ENCODE measurements around the gene GPR143.
A peak's percentile ranks its signal among the peaks of the same experiment; 100 is the strongest.

Gene GPR143

DNA sequence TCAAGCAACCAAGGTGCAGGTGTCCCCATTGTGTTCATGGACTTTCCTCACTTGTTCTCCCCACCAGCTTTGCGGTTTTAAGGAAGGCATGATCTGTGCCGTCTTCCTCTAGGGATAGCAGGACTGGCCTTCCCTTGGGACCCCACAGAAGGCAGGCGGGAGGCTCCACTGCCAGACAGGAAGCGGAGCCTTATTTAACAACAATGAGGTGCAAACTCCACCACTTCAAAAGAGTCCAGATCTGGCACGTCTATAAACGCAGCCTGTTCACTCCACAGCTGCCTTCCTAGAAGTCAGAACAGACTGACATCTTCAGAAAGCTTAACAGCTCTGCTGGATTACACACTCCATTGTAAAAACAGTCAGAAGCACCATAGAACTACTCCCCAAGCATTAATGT is 1.7 kb upstream of the GPR143 start:
- DNase-seq: no peak

DNA sequence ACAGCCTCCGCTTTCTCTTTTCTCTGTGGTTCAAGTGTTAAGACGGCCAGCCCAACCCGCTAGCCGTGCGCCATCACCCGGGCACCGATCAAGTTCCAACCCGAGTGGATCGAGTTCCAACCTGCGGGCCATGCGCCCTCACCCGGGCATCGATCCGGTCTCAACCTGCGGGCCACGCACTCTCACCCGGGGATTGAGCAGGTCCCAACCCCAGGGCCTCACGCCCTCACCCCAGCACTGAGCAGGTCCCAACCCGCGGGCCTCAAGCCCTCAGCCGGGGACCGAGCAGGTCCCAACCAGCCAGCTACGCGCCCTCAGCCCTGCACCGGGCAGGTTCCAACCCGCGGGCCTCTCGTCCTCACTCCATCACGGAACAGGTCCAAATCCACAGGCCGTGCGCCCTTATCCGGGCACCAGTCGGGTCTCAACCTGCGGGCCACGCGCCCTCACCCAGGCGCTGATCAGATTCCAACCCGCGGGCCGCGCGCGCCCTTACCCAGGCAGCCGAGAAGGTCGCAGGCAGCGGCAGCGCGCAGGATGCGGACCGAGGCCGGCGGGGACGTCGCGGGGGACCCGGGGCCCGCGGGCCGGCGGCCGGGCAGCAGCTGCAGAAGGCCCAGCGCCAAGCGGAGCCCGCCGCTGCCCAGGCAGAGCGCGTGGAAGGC is 443 bp downstream of the GPR143 start:
- no peak for DNase-seq

DNA sequence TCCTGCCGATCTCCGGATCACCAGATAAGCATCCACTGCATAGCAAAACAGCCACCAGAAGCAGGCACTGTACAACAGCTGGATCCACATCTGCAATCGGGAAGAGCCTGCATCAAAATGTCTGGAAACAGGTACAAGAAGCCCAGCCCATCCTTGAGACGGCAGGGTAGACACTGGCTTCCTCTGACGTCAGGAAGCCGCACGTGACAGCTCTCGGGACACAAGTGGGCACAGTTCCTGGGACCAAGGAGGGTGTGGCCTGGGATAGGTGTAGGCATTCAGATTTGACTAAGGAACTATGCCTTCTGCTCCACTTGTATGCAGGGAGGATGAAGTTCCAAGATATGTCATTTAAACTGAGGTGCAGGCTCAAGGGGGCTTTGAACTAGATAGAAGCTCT is 6.3 kb downstream of the GPR143 start:
- no peak for DNase-seq

DNA sequence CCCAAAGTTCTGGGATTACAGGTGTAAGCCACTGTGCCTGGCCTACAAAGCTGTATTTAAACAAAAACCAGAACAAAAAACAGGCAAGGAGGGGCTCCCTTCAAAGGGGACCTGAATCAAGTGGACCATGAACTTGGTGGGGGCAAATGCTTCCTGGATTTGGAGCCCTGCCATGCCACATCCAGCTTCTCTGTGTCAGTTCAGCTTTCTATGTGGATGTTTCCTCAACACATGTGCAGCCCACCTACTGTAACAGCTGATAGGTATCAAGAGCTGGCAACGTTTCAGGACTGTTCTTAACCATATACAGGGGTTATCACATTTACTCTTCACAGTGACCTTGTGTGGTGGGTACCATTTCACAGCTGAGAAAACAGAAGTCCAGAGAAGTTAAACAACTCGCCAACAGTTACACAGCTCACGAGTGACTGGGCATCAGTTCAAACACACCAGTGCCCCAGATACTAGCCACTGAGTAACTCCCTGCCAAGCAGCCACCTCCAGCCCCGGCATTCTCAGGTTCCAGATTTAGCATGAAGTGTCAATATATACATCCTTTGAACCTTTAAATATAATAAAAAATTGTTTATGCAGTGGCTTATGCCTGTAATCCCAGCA is 7.5 kb downstream of the GPR143 start:
- DNase-seq: no peak

DNA sequence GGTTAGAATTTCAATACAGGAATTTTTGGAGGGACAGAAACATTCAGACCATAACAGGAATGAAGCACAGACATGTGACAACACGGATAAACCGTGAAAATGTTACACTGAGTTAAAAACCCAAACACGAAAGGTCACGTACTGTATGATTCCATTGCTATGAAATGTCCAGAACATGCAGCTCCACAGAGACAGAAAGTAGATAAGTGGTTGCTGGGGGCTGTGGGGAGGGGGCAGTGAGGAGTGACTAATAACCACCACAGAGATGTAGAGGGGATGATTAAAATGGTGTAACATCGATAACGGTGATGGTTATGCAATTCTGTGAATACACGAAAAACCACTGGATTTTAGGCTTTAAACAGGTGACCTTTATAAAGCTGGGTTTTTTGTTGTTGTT is 8.3 kb downstream of the GPR143 start:
- no peak for DNase-seq

DNA sequence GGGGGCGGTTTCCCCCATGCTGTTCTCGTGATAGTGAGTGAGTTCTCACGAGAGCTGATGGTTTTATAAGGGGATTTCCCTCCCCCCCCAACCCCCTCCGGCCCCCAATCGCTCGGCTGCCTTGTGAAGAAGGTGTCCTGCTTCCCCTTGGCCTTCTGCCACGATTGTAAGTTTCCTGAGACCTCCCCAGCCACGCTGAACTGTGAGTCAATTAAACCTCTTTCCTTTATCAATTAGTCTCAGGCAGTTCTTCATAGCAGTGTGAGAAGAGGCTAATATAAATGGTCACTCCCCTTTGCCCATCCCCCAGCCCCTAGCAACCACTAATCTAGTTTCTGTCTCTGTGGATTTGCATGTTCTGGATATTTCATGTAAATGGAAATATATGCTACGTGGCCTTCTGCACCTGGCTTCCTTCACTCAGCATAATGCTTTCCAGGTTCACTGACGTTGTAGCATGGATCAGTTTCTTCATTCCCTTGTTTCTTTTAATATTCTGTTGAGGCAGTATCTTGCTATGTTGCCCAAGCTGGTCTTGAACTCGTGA is 16.4 kb downstream of the GPR143 start:
- DNase-seq: no peak

DNA sequence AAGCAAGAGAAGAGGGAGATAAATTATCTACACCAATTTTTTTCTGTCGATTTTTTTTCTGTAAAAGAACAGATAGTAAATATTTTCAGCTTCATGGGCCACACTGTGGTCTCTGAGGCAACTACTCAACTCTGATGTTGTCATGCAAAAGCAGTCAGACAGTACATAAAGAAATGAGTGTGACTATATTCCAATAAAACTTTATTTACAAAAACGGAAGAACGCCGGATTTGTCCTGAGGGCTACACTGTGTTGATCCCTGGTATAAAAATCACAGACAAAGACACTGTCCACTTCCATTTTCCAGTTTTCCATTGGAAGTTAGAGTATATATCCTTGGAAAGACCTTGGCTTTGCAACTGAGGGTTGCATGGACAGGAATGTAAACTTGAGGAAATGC is 18.0 kb downstream of the GPR143 start:
- no peak for DNase-seq

DNA sequence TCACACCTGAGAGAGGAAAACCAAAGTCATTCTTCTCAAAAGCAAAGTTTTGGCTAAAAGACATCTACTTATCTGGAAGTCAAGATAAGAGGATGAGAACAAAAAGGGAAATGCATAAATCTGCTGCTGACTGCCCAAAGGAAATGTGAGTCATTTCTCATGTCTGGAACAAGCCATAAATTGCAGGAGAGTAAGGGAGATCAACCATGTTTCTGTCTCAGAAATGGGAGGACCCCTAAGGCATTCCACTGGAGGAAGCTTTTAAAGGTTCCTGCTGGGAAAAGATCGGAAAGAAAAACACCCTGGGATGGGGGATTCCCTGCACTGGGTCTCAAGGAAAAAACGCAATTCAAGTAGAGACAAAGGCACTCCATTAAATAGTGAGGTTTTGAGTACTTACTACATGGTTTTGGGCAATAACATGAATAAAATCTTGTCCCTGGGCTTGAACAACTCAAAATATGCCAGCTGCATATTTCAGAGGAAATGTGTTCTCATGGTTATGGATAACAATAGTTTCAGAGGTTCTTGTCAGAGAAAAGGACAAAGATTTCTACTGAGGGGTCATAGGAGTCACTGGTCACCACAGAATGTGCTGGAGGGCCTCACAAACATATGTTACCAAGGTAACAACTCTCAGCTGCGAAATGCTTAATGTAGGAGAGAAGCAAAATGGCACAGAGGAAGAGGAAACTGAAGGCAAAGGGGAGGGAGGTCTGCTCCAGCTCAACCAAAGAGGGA is 19.3 kb downstream of the GPR143 start:
- DNase-seq: no peak

DNA sequence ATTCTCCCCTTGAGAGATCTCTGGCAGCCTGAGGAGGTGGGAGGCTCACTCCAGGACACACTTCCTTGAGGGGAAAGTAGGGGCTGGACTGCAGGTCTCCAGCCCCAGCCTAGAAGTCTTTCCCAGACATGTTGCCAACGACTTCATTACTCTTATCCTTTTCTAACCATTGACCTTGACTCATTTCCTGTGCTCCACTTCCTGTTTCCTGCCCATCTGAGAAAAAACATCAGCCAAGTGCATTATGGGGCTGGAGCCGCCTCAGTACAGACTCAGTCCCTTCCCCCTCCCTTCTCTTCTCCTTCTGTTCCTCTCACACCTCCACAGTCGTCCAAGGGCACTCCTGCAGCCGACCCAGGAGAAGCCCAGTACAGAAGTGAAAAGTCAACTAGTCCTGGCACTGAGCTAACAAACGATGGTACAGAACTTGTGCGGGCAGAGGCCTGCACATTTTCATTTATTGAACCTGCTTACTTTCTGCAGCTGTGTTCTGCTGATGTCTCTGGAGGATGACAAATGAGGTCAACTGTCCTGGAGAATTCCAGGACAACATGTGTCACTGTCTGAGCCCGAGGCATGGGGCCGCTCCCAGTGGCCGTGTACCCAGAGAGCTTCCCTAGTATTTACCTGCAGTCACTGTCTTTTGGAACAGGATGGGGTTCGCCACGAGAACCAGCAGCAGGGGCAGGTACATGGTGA is 20.1 kb downstream of the GPR143 start:
- no peak for DNase-seq

DNA sequence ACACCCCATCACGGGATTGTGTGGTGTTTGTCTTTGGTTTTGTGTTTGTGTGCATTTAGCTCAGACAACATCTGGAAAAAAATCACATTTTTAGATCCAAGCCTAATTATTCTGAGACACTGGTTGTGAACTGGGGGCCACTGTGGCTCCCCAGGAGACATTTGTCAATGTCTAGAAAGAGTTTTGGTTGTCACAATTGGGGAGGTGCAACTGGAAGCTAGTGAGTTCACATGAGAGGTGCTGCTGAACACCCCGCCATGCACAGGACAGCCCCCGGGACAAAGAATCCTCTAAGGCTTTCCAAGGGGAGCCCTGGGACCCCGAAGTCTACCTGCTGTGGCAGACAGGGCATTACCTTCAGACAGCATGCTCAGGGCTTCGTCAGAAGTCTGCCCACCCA is 26.5 kb downstream of the GPR143 start:
- DNase-seq: no peak

DNA sequence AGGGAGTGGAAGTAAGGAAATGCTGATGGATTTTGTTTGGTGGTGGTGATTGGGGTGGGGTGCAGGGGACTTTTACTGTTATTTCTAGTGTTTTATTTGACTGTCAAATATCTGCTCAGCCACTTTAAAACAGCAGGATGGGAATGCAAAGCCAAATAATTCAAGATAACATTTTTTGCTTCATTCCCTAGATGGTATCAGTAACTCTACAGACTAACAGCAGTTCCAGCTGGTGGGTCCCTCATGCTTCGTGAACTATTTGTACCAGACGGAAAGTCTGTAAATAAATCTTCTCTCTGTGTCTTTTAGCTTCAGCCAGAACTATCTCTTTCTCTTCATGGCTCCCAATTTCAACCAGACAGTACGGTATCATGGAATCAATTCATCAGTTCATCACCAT is 27.5 kb downstream of the GPR143 start:
- no peak for DNase-seq

DNA sequence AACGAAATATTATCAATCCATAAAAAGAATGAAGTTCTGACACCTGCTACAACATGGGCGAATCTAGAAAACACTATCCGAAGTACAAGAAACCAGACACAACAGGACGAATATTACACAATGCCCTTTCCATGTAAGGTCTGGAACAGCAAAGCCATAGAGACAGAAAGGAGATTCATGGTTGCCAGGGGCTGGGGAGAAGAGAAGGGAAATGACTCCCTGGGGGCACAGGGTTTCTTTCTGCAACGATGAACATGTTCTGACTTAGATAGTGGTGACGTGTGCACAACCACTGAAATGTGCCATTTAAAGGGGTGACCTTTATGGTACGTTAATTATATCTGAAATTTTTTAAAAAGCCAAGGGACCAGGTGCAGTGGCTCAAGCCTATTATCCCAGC is 28.3 kb downstream of the GPR143 start:
- DNase-seq: no peak

DNA sequence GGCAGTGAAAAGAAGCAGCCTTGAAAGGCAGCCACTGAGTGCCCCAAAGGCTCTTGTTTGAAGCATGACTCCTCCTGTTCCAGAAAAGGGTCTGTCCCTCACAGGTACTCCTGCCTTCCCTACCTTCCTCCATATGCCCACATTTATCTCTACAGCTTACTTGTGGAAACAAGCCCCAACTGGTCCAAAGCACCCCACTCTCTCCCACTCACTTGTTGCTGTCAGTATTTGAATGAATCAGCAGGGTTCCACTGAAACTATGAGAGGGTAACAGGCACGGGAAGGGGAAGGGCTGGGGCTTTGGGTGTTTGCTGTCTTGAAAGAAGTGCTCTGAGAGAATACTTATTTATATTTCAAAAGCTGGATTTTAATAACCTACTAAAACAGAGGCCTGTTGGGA is 34.9 kb downstream of the GPR143 start:
- no peak for DNase-seq

DNA sequence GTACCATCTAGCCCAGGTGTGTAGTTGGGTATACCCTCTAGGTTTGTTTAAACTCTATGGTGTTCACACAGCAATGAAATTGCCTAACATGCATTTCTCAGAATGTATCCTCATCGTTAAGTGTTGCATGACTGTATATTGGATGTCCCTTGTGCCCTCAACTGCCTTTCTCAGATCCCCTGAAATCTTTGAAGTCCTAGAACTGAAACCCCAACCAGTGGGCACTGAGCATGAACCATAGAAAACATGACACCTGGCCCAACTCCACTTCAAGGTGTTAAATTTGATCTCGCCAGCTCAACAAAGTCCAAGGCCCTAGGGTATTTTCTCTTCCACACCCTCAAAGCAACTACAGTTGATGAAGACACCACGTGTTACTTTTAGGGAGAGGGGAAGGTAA is 35.6 kb downstream of the GPR143 start:
- DNase-seq: no peak

DNA sequence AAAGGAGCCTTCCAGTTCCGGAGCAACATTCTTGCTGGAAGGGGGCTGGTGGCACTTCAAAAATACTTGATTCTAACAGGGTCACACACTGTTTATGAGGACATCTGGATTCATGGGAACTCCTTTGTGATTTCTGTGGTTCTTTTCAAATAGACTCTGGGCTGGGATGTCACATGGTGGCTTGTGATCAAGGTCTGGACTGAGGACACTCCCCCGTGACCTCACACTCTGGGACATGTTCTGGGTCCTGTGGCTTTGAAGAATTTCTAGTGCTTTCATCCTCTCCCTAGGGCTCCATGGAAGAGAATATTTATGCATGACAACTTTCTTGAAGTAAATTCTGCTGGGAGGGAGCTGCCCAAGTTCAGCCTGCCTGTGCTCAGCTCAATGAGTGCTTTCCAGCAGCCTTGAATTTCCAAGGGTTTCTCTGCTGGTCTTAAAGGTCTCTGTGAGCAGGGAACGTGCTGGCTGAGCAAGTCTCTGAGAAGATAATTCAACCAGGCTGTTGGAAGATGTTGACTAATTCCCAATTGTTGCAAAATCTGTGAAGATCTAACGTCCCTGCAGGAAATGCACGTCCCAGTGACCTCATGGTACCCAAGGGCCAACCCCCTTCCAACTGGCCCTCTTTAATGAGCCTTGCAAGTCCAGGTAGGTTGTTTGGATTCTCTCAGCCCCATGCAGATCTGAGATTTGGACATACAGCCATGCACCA is 36.3 kb downstream of the GPR143 start:
- DNase-seq: no peak

DNA sequence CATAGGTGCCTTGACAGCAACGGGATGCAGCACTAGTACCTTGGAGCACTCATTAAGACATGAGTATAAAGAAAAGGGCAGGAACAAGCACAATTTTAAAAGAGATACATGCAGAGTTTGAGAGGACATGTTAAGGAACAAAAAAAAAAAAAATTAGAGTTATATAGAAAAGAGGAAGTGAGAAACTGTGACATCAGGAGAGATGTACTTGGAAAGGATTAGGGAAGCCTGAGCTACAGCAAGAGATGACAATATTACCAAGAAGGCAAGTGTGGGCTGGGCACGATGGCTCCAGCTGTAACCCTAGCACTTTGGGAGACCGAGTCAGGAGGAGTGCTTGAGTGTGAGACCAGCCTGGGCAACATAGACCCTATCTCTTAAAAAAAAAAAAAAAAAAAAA is 37.4 kb downstream of the GPR143 start:
- no peak for DNase-seq

DNA sequence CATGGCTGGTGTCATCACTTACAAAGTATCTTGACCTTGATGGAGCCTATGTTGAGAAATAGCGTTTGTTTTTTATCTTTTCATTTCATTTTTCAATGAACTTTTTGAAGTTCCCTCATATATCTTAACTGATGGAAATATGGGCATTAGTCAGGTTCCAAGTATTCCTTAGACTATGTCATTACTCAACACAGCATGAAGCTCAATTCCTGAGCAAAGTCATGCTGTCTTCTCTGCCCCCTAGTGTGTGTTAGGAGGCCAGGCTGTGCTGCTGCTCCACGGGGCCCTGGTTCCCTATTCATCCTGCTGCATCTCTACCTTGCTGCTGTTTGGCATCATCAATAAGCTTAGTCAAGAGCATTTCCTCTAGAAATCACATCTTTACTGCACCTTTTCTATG is 40.9 kb downstream of the GPR143 start:
- DNase-seq: no peak

DNA sequence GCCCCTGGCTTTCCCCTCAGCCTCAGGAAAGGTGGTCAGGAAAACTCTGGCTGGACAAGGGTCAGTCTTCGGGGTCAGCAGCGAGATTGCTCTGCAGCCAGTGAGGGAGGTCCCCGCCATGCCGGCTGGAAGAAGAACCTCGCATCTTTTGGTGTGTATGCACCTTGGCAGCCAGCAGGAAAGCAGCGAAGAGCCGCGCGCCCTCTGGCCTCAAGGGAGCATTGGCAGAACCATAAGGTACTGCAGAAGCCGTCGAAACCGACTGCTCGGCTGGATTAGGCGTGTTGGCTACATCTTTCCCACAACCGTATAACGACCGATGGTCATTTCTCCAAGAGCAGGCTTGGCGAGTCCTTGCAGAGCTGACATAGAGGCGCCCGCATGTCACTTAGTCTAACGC is 48.3 kb downstream of the GPR143 start:
- DNase-seq: no peak

DNA sequence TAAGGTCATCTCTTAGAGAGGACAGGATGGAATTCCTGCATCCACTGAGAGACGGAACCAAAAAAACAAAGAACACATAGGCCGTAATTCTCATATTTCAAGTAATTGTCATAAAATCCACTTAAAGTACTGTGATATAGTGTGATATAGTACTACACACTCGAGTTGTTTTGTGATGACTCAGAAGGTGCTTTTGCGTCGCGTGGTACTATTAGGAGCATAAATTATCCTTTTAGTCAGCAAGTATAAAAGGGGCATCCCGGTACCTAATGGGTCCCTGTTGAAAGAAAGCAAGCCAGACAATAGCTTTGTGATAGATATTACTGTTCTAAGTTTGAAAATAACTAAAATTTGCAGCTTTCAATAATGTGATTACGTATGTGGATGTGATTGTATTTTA is 55.3 kb downstream of the GPR143 start:
- DNase-seq: no peak

DNA sequence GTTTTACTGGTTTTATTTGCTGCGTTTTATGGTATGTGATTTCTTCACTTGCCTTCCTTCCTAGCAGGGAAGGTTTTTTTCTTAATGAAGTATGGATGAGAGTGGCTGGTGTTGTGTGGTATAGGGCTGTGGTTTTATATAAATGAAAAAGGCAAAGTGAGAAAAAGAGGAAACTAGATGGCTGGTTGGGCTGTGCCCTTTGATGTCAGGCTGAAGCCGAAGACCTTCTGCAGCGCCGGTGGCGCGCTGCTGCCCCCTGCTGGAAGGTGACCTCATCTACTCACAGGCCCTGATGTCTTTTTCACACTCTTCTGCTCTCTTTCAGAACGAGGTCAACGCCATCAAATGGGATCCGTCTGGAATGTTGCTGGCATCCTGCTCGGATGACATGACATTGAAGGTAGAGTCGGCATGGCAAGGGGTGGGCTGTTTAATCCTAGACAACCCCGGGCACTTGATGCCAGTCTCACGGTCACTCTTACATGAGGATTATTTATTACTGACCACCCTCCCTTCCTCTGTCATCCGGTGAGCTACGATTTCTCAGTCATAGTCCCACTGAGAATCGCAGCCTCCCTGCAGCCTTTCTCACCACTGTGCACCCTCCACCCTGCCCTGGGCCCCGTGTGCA is 56.6 kb downstream of the GPR143 start:
- DNase-seq: peak; percentile 83

DNA sequence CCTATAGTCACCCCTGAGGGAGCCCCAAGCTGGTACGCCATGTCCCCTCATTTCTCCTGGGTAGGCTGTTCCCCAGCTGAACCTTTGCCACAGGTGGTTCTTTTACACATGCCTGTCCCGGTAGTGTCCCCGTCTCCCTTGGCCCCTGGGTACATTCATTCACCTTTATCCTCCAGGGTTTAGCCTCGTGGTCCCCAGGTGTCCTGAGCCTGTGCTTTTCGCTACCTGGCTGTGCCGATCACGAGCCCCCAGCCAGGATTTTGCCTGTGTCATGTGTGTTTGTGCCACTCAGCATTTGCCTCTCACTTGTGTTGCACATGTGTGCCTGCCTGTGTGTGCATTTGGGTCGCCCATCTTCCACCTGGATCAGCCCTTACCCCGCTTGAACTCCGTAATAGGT is 57.6 kb downstream of the GPR143 start:
- DNase-seq: no peak

DNA sequence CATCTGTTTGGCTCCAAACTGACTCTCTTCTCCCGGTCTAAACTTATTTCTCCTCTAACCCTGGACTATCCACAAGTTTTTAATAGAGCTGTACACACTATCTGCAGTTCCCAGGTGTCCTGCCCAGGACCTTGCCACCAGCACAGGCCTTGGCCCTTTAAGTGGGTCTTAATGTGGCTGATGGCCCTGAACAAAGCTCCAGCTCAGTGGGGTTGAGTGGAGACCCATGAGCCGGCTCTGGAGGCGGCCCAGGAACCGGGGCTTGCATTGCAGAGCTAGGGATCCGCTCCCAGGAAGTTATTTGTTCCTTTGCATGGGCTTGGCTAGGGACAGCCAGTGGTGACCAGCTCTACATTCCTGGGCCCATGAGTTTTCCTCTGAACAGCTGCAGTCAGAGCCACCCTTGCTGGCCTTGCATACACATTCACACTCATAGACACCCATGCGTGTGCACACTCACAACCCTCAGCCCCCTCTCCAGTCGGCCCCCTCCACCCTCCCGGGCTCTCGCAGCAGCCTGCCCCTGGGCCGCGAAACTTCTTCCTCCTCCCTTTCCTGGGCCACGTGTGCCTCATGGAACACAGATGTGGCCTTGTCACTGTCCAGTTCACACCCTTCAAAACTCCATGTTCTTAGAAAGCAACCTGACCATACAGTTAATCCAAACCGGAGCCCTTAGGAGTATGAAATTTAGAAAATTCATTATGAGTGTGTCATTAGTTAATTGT is 58.2 kb downstream of the GPR143 start:
- DNase-seq: no peak

Data from activated T-cell treated with anti-CD3 and anti-CD28 coated beads, Interleukin-2, amount 50 U/mL, for 1 hour (primary cell).